ENCODE results near the gene NKG7.

GRCh38 chr19:51375504-51376221 is 3.2 kb upstream of the NKG7 start:
- TF ChIP-seq CTCF (IDR thresholded peaks at IDR 0.05): no peak
- no peak for TF ChIP-seq POLR2A (IDR thresholded peaks at IDR 0.05)
